Dedifferentiated amniotic fluid mesenchymal stem cell (primary cell): Measurements from ENCODE around the gene SYCN.

Experiments used
- DNase-seq: peaks from one replicate; pipeline ENCODE4 v3.0.0-alpha.2; 2016; ENCODE audit errors: extremely low spot score

Gene SYCN

DNA sequence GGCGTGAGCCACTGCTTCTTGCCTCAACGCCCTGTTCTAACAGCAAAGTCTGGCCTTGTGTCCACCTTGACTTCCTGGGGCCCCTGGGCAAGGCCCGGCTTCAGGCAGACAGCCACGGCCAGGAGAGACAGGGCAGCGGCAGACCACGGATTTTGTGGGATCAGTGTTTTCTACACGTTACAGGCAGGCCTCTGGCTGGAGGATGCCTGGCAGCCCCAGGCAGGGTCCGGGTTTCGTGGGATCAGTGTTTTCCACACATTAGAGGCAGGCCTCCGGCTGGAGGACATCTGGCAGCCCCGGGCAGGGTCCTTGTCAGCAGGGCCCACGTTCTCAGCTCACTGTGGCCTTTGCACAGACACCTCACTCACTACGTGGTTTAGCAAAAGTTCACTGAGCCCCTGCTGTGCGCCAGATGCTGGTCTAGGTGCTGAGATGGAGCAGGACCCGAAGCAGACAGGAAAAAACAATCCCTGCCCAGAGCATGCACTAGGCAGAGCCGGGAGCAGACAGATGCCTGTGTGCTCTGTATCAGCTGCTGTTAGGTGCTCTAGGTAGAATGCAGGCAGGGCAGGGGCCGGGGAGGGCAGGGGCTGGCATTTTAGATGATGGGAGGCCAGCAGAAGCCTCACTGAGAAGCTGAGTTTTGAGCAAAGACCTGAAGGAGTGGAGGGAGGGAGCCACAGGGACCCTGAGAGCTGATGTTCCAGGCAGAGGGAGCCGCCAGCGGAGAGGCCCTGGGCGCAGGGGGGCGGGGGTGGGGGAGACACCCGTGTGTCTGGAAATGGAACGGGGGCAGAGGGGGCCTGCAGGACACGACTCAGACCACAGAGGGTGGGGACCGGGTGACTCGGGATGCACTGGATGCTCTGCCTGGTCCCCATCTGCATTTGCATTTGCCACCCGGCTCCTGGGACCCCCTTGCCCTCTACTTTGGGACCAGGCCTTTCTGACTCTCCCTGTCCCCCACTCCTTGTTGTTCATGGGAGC, 32.3 kb downstream of the SYCN start:
- DNase-seq = no peak

DNA sequence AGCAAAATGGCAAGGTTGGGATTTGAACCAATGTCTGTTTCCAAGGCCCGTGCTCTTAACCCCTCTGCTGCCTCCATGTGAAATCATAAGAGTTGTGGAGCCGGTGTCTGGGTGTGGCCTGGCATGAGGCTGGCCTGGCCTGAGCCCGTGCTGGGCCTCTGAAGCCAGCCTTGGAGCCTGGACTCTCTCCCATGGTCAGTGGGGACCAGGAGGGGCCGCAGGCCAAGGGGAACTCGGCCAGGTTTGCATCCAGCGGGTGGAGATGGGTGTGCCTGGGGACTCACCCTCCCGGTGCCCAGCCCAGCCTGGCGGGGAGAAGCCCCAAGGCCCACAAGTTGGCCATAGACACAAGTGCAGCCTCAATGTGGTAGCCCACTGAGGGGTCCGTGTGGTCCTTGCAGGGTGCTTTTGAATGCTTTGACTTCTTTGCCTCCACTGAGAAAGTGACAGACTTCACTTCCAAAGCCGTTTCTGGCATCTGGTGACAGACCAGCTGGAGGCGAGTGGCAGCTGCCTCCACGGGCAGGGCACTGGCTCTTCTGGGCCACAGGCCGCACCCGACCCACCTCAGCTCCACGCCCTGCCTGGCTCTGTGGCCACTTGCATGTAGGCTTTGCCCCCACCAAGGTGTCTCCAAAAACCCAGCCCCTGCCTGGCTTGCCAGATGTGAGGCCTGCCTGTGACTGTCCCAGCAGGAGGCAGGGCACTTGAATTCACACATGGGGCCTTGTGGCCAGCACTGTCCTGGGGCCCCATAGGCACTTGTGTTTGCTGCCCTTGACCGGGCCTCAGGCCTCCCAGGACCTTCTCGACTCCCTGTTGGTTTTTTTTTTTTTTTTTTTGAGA, 33.5 kb downstream of the SYCN start:
- DNase-seq = no peak

DNA sequence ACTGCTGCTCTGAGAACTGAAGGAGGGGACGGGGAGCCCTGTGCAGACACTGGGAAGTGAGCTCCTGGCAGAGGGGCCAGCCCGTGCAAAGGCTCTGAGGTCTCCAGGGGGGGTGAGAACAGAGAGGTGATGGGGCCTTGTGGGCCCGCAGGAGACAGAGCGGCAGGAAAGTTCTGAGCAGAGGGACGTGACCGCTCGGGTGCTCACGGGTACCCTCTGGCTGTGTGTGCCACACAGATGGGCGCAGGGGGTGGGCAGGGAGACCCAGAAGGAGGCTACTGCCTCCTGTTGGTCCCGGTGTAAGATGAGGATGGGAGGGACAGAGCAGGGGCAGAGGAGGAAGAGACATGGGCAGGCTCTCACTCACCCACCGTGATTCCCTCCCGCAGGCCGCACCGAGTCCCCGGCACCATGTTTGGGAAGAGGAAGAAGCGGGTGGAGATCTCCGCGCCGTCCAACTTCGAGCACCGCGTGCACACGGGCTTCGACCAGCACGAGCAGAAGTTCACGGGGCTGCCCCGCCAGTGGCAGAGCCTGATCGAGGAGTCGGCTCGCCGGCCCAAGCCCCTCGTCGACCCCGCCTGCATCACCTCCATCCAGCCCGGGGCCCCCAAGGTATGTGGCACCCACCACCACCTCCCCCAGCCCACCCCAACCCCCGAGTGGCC, 34.8 kb downstream of the SYCN start:
- no peak for DNase-seq

DNA sequence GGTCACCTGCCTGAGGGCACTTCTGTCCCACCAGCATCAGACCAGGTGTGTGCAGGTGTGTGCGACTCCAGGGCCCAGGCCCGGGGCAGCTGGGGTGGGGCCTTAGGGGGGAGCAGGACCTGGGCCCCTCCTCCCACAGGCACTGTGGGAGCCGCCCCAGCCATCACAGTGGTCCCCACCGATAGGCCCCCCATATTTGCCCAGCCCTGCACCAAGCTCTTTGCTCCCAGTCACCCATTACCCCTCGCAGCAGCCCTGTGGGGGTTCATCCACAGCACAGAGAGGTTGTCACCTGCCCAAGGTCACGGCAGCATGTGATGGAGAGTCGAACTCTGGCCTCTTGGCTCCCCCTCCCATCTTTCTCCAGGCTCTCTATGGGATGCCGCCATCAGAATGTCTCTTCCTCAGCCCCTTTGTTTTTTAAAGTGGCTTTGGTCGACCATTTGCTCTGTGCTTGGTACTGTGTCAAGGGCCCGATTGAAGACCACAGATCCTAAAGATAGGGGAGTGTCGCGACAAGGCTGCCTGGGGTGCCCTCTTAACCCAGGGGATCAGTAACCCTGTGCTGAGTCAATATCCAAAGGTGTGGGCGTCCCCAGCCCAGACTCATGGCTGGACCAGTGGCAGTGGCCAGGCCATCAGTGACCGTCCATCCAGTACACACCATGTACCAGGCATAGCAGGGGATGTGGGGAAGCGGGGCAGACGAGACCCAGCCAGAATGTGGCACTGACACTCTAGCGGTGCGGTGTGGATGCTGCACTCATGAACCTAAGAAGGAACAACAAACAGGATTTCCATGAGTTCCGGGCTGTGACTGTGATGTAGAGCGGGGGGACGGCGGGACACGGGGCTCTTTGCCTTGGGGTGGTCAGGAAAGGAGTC, 35.6 kb downstream of the SYCN start:
- no peak for DNase-seq

DNA sequence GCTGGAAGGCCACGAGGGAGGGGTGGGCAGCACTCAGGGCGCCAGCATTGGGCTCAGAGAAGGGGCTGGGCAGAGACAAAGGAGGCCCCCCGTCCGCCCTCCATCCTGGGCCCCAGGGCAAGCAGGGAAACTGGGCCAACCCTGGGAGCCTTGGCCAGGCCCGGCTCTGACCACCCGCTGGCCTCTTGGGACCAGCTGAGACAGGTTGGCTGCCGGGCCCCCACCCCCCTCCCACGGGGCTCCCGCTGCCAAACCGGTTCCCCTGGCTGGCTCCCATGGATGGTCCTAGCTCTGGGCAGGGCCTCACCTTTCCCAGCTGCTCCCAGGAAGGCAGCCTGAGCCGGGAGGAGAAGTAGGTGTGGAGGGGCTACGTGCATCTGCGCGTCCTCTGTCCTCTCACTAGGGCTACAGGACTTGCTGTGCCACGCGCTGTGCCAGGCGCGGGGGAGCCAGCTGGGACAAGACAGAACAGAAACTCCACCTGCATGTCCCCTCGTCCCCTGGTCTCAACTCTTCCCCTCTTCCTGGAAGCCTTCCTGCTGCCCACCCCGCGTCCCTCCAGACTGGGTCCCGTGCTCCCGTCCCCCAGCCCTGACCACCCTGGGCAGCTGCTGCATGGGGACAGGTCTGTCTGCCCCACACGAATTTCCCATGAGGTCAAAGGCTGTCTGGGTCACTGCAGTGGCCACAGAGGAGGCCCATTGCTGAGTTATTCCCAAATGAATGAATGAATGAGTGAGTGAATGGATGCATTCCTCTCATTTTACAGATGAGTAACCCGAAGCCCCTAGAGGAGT, 36.4 kb downstream of the SYCN start:
- DNase-seq = no peak

DNA sequence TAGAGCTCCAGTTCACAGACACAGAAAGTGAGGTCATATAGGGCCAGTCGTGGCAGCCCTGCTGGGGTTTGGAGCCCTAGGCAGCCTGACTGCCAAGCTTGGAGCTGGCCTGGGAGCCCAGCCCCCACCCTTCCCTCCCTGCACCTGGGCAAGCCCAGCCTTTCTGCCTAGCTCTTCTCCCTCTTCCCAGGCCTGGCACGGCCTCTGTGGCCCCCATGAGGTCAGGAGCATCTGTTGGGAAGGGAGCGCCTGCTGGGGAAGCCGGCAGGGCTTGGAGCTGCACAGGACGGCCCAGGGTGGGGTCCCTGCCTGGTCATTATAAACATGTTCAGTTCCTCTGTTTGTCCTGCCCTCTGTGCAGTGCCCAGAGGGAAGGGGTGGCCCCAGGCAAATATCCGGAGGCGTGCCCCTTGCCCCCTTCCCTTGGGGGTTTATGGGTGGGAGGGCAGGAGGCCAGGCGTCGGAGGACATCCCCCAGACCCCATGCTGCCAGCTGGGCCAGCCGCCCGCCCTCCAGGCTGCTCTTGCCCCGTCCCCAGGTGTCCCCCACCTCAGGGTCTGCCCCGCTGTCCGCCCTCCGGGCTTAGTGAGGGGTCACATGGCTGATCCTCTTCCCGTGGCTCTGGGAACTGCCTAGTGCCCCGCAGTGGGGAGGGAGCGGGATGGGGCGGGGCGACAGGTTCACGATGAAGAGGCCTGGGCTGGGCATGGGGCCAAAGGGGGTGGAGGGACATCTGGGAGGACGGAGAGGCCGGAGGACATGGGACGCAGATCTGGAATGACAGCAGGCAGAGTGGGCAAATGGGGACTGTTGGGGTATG, 37.3 kb downstream of the SYCN start:
- no peak for DNase-seq

DNA sequence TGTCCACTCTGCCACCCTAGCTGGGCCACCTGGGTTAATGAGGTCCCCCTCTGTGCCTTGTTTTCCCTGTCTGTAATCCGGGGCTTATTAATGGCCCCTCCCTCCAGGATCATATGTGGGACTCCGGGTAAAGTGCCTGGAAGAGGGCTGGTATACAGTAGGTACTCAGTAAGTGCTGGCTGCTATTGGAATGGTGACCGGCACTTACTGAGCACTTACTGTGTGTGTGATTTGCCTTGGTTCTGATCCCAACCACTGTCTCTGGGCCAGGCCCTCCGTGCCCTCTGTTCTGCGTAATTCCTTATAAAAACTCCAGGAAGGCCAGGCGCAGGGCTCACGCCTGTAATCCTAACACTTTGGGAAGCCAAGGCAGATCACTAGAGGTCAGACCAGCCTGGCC, 38.2 kb downstream of the SYCN start:
- no peak for DNase-seq

DNA sequence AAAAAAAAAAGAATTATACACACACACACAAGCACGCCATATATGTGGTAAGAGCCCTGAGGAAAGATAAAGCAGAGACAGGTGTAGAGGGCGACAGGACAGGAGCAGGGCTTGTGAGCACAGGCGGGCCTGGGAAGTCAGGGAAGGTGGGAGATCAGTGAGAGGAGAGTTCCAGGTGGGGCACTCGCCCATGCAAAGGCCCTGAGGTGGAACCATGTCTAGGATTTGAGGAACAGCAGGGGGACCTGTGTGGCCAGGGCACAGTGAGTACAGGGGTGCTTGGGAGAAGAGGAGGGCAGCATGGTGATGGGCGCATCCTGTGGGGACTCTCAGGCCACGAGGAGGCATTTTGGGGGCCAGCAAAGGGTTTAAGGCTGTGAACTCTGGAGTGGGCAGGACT, 39.8 kb downstream of the SYCN start:
- DNase-seq = no peak

DNA sequence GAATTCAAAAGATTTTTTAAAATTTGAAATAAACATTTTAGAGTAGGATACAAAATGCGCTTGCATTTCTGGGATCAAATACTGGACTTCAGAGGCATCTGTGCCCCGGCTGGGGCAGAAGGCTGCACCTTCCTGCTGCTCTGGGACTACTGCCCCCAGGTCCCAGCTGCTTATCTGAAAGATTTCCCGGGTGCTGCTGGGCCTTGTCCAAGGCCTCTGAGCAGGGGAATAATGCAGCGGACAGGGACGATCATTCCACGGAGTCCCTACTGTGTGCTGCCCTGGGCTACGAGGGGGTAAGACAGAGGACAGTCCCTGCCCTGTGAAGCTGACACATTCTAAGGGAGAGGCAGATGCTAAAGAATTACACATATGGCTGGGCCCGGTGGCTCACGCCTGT, 40.4 kb downstream of the SYCN start:
- DNase-seq = no peak

DNA sequence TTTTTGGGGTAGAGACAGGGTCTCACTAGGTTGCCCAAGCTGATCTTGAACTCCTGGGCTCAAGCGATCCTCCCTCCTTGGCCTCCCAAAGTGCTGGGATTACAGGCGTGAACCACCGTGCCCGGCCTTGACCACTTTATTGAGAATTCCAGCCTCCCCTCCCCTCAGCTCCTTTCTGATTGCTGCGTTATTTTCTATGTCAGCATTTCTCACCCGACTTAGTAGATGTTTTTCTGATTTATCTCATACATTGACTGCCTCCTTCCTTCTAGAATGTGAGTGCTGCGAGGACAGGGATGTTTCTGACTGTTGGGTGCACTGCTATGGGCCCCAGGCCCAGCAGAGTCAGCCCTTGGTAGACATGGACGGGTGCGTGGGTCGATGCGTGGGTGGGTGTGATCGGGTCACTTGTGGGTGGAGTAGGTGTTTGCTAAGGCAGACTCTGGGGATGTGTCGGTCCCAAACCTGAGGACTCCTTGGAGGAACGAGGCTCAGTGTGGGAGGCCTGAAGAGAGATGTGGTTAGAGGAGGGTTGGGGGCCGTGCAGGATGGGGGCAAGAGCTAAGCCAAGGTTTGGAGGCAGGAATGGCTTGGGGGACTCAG, 41.5 kb downstream of the SYCN start:
- DNase-seq = no peak

DNA sequence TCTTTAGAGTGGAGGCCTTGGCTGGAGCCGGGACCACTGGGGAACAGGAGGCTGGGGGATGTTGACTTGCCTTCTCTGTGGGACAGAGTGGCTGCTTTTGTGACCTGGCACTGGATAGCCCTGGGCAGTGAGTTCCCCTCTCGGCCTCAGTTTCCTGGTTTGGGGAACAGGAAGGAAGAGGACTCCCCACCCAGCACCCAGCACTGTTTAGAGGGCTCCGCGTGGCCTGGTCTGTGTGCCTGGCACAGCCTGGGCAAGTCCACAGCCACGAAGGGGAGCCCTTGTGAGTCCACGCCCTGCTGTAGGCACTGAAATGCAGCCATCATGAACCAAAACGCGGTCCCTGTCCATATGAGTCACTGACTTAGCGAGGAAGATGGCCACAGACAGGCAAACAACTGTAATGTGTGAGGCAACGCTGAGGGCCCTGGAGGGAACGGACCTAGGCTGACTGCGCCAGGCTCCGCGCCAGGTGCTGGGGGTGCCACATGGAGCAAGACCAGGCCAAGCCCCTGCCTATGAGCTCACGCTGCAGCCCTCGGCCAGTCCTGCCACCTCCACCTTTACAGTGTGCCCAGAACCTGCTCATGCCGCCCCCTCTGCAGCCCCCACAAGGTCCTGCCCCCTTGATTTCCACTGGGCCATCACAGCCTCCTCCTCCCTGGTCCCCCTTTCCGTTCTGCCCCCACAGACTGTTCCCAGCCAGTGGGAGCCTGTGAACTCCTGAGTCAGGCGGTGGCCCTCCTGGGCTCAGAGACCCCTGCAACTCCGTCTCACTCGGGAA, 43.0 kb downstream of the SYCN start:
- no peak for DNase-seq

DNA sequence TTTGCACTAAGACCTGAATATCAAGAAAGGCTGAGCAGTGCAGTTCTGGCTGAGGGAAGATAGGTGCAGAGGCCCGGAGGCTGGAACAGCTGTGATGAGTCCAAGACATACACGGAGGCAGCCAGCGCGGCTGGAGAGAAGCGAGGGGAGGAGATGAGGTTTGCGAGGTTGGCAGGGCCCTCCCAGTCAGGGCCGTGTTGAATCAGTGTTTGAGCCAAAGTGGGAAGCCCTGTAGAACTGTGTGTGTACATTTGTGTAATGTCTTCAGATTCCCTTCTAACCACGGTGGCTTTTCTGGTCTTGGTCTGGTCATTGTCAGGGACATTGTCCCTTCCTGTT, 43.6 kb downstream of the SYCN start:
- DNase-seq = no peak

DNA sequence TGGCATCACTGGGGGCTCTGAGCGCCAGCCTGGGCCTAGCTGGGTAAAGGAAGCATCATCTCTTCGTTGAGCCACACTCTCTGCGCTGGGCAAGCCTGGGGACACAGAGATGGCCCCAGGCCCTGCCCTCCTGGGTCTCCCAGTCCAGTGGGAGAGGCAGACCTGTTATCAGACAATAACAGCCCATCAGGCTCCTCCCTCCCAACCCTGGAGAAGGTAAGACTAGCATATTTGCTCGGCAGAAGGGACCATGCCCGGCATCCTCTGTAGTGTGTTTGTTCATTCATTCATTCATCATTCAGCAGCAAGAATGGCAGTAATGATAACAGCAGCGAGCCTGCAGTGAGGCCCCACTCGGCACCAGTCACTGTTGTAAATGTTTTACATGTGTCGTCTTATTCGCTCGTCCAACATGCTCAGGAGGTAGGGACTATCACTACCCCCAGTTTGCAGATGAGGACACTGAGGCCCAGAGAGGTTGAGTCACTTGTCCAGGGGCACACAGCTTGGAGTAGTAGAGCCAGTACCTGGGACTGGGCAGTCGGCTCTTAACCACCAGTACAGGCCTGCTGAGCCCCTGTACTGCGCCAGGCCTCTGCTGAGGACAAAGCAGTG, 45.3 kb downstream of the SYCN start:
- DNase-seq = no peak

DNA sequence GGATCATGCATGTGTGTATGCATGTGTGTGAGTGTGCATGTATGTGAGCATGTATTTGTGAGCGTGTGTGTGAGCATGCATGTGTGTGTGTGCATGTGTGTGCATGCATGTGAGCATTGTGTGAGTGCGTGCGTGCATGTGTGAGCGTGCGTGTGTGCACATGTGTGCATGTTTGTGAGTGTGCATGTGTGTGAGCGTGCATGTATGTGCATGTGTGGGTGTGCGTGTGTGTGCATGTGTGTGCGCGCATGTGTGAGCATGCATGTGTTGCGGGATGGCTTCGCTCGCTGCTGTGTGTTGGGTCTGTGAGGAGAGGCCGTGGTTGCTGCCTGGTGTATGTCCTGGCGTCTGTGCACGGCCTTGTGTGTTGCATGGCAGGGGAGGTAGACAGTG, 46.1 kb downstream of the SYCN start:
- DNase-seq = no peak

DNA sequence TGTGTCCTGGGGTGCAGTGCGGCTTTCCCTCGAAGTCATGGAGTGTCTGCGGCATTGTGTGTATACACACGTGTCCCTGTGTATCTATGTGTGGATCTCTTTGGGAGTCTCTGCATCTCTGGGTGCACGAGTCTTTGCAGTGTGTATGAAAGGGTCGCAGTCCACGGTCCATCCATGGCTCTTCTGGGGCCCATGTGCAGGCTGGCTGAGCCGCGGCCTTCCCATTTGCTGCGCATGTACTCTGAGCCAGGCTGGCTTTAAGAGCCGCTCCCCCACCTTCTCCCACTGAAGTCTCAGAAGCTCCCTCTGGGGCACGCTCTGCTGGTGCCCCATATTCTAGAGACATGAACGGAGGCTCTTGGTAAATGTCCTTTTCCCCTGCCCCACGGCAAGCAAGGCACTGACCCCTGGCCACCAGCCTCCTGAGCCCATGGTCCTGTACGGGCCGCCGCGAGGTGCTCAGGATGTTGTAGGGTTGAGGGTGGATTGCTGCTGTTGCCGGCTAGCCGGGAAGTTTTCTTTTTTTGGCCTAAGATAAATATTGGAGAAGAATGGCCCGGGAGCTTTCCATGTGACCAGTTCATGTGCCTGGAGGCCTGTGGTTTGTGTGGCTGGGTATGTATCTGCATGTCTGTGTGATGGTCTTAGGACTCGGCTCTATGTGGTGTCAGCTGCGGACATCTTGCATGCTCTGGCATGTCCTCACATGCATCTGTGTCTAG, 46.6 kb downstream of the SYCN start:
- DNase-seq = no peak

DNA sequence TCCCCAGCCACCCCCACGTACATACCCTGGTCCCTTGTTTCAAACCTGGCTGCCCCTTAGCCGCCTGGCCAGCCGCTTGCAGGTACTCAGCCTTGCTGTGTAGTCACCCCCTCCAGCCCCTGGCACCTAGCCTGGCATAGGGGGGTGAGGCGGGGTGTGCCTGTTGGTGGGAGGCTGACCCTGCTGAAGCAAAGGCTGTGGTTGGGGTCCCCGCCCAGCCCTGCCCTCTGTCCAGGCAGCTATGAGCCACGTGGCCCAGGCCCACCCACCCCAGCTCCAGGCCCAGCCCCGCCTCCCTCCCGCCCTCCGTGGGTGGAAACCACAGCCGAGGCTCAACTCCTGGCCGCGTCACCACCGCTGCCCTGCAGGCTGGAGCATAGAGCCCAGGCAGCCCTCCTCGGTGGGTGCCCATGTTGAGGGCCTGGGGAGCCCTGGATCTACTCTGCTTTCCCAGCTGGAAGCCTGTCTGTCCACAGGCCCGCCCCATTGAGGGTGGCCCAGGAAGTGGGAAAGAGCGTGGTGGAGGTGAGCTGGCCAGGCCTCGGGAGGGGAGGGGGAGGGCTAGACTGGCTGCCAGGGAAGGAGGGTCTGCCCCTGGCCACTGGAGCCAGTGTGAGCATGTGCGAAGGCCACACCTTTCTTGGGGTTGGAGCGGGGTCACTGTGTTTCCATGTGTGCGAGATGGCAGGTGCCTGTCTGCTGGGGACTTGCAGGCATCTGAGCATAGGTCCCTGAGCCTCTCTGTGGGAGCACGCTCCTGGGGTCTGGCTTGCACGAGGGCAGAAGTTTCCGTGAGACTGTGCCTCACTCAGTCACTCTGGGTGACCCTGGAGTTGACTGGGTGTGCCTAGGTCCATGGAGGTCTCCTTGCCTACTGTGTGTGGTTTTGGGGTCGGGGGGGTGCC, 47.5 kb downstream of the SYCN start:
- DNase-seq = no peak
